Hepatocyte (in vitro differentiated cells): ENCODE results near the gene OR6B3.

Experiments used
- EZH2 ChIP-seq: fragments of 200-600 bp; sonication (generic); IDR thresholded peaks from 2 replicates; pipeline ENCODE4 v1.6.1; 2016; ENCODE audit warnings: antibody characterized with exemption, mild to moderate bottlenecking, borderline replicate concordance
- EZH2phosphoT487 ChIP-seq: fragments of 200-600 bp; sonication (generic); IDR thresholded peaks from one replicate; pipeline ENCODE4 v1.6.1; 2018; ENCODE audit warnings: antibody characterized with exemption, mild to moderate bottlenecking, low read depth, moderate library complexity; ENCODE audit not compliant: unreplicated experiment, severe bottlenecking
- TF ChIP-seq, protein P1 (sequence below): fragments of 200-600 bp; sonication (generic); IDR thresholded peaks from 2 replicates; pipeline ENCODE4 v1.5.1; 2016; ENCODE audit warnings: antibody characterized with exemption, mild to moderate bottlenecking; ENCODE audit not compliant: poor library complexity

DNA sequence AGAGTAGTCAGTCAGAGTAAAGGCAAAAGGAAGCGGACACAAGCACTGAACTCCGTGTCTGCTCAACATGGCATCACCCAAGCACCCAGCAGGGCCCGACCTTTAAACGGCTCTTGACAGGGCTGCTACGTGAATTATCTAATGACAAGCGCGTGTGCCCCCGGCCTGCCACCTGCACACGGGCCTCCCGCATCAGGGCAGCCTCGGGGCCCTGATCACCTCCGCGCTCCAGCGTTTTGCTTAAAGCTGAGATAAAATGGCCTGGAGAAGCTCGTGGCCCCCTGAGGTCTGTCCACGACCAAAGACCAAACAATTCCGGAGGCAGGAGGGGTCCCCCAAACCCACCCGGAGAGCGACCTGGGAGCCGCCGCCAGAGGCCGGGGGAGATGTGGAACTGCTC lies 28.6 kb downstream of the OR6B3 start:
- TF ChIP-seq, protein P1, sequence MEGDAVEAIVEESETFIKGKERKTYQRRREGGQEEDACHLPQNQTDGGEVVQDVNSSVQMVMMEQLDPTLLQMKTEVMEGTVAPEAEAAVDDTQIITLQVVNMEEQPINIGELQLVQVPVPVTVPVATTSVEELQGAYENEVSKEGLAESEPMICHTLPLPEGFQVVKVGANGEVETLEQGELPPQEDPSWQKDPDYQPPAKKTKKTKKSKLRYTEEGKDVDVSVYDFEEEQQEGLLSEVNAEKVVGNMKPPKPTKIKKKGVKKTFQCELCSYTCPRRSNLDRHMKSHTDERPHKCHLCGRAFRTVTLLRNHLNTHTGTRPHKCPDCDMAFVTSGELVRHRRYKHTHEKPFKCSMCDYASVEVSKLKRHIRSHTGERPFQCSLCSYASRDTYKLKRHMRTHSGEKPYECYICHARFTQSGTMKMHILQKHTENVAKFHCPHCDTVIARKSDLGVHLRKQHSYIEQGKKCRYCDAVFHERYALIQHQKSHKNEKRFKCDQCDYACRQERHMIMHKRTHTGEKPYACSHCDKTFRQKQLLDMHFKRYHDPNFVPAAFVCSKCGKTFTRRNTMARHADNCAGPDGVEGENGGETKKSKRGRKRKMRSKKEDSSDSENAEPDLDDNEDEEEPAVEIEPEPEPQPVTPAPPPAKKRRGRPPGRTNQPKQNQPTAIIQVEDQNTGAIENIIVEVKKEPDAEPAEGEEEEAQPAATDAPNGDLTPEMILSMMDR, result no peak
- TF ChIP-seq EZH2 (no peak), EZH2phosphoT487 (no peak)
